Lung (tissue), 12 donors: ENCODE measurements around the gene PRKCB. TPM values are rescaled to one million over a fixed set of nuclear protein-coding genes. Genes with fewer than 3 reads are reported as not detected.

Experiments
- ATAC-seq: fragments of 200-7000 bp; cut with Tn5 transposase; one replicate; pipeline ENCODE4 v1.9.1; 2020; ENCODE audit warnings: moderate number of reproducible peaks; ENCODE audit not compliant: insufficient read depth, low FRiP score
- DNase-seq, 3 donors: peaks; one replicate each; pipeline ENCODE4 v3.0.0-alpha.2; 2013 to 2017
- H3K27ac ChIP-seq, 2 donors: one replicate each; pipeline ENCODE4 v1.5.1; 2013; ENCODE audit warnings: mild to moderate bottlenecking in 2 of 2, moderate library complexity in 2 of 2, control low read depth in 1 of 2, inconsistent platforms in 1 of 2, low read depth in 1 of 2, low read length in 1 of 2
- H3K27me3 ChIP-seq, 3 donors: one replicate each; pipeline ENCODE4 v1.5.1; 2013; ENCODE audit warnings: low read length in 2 of 3; ENCODE audit not compliant: control insufficient read depth in 3 of 3, insufficient read depth in 3 of 3
- H3K36me3 ChIP-seq, 4 donors: one replicate each; pipeline ENCODE4 v1.5.1; 2013; ENCODE audit warnings: low read length in 4 of 4, mild to moderate bottlenecking in 1 of 4, moderate library complexity in 1 of 4; ENCODE audit not compliant: control insufficient read depth in 4 of 4, insufficient read depth in 4 of 4
- H3K4me1 ChIP-seq, 5 donors: one replicate each; pipeline ENCODE4 v1.5.1; 2013; ENCODE audit warnings: low read length in 5 of 5, mild to moderate bottlenecking in 2 of 5, moderate library complexity in 1 of 5; ENCODE audit not compliant: control insufficient read depth in 5 of 5, insufficient read depth in 5 of 5
- H3K4me3 ChIP-seq: one replicate; pipeline ENCODE4 v1.5.1; 2013; ENCODE audit warnings: mild to moderate bottlenecking, control low read depth, moderate library complexity
- H3K9ac ChIP-seq, 2 donors: one replicate each; pipeline ENCODE4 v1.5.1; 2013; ENCODE audit warnings: low read length in 2 of 2, control low read depth in 1 of 2; ENCODE audit not compliant: insufficient read depth in 1 of 2
- H3K9me3 ChIP-seq, 4 donors: one replicate each; pipeline ENCODE4 v1.5.1; 2013; ENCODE audit warnings: low read length in 3 of 4, mild to moderate bottlenecking in 1 of 4, moderate library complexity in 1 of 4; ENCODE audit not compliant: control insufficient read depth in 4 of 4, insufficient read depth in 3 of 4
- CTCF ChIP-seq: IDR thresholded peaks from 2 replicates; pipeline ENCODE4 v1.5.1; 2012; ENCODE audit warnings: mild to moderate bottlenecking; ENCODE audit errors: control extremely low read depth, extremely low read depth
- WGBS, 2 donors: extraction: QIAGEN DNeasy Blood & Tissue Kit; methylation state at CpG; one replicate each; pipeline ENCODE4 v1.1.7; 2013; 5-methylcytosine and 5-hydroxymethylcytosine counted together
- polyA plus RNA-seq, 2 donors: library from polyadenylated mRNA; stranded (reverse); fragments of 200-250 nt; gene quantifications; one replicate each; pipeline ENCODE4 v1.2.1, GENCODE V29; 2013
- total RNA-seq, 2 donors: library from RNA; depleted of rRNA in 1 of 2; stranded (reverse); fragments of >200 nt in 1 of 2; gene quantifications; one replicate each; pipeline ENCODE4 v1.2.1, GENCODE V29; 2014 to 2021
- donor health status: control.
- donor health status: control.
- donor health status: Bipolar disorder and iron deficiency.
- donor health status: healthy.
- donor health status: DM: yes; HTN: yes; CAD: no.

Gene PRKCB
- total and polyA plus RNA-seq, 4 donors, result 2.5 to 46.4 (median 21.8) TPM

- H3K4me3 ChIP-seq, result no peak overlapping the region
- ATAC-seq, result no peak
- H3K9ac ChIP-seq, result peak overlapping the region in 1 of 2 donors; percentile 23
- no peak for DNase-seq
- WGBS, 2 donors, result 20 to 58% methylated on average over 2 of the region's 2 CpGs
- TF ChIP-seq CTCF, result no peak
- no peaks in the 10 kb centered on the region for H3K36me3 ChIP-seq
- H3K4me1 ChIP-seq, result peaks cover 0 to 80% (median 46%) of the 10 kb centered on the region in 5 donors
- H3K27me3 ChIP-seq, result no peaks in the 10 kb centered on the region
- H3K27ac ChIP-seq, result no peak overlapping the region
- H3K9me3 ChIP-seq, result no peaks in the 10 kb centered on the region
Measured at GRCh38 chr16:23859713-23860269, 24.0 kb downstream of the PRKCB start.

- no peak overlapping the region for H3K27ac ChIP-seq
- TF ChIP-seq CTCF, result no peak
- ATAC-seq, result no peak
- H3K9me3 ChIP-seq, result no peaks in the 10 kb centered on the region
- no peaks in the 10 kb centered on the region for H3K36me3 ChIP-seq
- WGBS, 2 donors, result 75% methylated on average over 3 of the region's 3 CpGs
- no peaks in the 10 kb centered on the region for H3K27me3 ChIP-seq
- no peak overlapping the region for H3K9ac ChIP-seq
- H3K4me3 ChIP-seq, result no peak overlapping the region
- no peak for DNase-seq
- H3K4me1 ChIP-seq, result peaks cover 0 to 75% (median 28%) of the 10 kb centered on the region in 5 donors
Measured at GRCh38 chr16:23861874-23862273, 26.1 kb downstream of the PRKCB start.

DNA sequence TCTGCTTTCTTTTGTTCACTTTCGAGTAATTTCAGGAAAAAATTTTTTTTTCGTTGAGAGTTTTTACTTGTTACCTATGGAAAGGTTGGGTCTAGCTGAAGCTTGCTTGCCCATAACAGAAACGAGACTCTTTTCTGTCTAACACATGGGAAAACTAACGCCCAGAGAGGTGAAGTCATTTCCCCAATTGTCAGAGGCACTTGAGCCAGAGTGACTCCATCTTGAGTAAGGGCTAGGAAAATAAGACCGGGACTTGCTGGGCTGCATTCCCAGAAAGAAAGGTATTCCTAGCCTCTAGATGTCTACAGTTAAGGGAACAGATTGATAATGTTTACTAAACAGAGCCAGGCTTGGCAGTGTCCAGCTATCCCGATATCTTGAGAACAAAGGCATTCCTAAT is 26.8 kb downstream of the PRKCB start:
- Histone ChIP-seq H3K4me1 (peaks cover 0 to 75% (median 28%) of the 10 kb centered on the region in 5 donors), H3K27ac (no peak overlapping the region), H3K4me3 (no peak overlapping the region), H3K9ac (no peak overlapping the region), H3K9me3 (no peaks in the 10 kb centered on the region), H3K27me3 (no peaks in the 10 kb centered on the region), H3K36me3 (no peaks in the 10 kb centered on the region)
- DNase-seq (peak; percentile 19 to 53 (median 50)), ATAC-seq (no peak)
- TF ChIP-seq CTCF, result no peak
- 65 to 74% methylated on average over 6 of the region's 6 CpGs for WGBS, 2 donors
